BJ (cell line): ENCODE measurements around the gene SPPL2A. TPM values are rescaled to one million over a fixed set of nuclear protein-coding genes. Genes with fewer than 3 reads are reported as not detected.

Source experiments
- CTCF ChIA-PET: fragments of 350-600 bp; formaldehyde crosslinking; extraction: SDS; loops from one replicate; lab custom pipeline; 2021; ENCODE audit warnings: antibody characterized with exemption, inconsistent platforms; lab: Yijun Ruan, JAX
- POLR2A ChIA-PET: fragments of 300-600 bp; sonication (Branson Sonifier 250); formaldehyde crosslinking; extraction: SDS; loops from one replicate; lab custom pipeline; 2021; ENCODE audit warnings: antibody characterized with exemption; lab: Charles Lee
- DNase-seq: peaks from one replicate; pipeline ENCODE4 v3.0.0-alpha.2; 2011; ENCODE audit warnings: low read depth
- H3K27me3 ChIP-seq: 2 replicates; pipeline ENCODE4 v1.6.0; 2011; ENCODE audit warnings: low read length; ENCODE audit not compliant: control insufficient read depth, insufficient read depth
- H3K36me3 ChIP-seq: 2 replicates; pipeline ENCODE4 v1.5.1; 2011; ENCODE audit warnings: low read length; ENCODE audit not compliant: control insufficient read depth, insufficient read depth
- H3K4me3 ChIP-seq: 2 replicates; pipeline ENCODE4 v1.5.1; 2011; ENCODE audit warnings: low read depth, mild to moderate bottlenecking, control low read depth, low read length
- CTCF ChIP-seq: IDR thresholded peaks from 2 replicates; pipeline ENCODE4 v1.5.1; 2011; ENCODE audit warnings: low read depth, mild to moderate bottlenecking, control low read depth, inconsistent platforms, low read length, moderate library complexity; ENCODE audit not compliant: insufficient read depth
- polyA plus RNA-seq: library from polyadenylated mRNA; depleted of rRNA; stranded (reverse); fragments of >200 nt; gene quantifications from 2 replicates; pipeline ENCODE4 v1.2.3, GENCODE V29; 2011

SPPL2A gene
- polyA plus RNA-seq, 1 experiment, result 48.6 TPM

DNA sequence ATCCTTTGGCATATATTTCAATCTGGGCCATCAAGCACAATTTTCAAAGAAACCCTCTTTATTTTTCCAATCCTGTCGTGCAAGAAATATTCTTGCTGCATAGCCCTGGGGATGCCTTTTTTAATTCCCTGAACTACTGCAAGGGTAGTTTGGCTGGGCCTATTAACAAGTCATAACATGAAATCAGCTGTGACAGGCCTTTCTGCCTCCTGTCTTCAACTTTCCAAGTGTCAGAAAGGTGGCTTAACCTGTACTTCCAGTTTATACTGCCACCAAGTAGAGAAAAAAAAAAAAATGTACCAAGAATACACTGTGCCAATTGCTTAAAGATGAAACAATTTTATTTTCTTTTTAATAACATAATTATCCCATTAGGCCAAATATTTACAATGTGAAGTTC lies 32.4 kb upstream of the SPPL2A start:
- CTCF ChIA-PET, result no interaction called here
- POLR2A ChIA-PET, result no interaction called here
- no peaks in the 10 kb centered on the region for H3K36me3 ChIP-seq

GRCh38 chr15:50791486-50791885 lies 26.0 kb upstream of the SPPL2A start:
- Histone ChIP-seq H3K36me3 (no peaks in the 10 kb centered on the region), H3K27me3 (no peaks in the 10 kb centered on the region), H3K4me3 (no peak overlapping the region)
- TF ChIP-seq CTCF, result no peak
- CTCF ChIA-PET, result interaction anchor here (0.6 kb wide), 1 partner anchor 14 kb away, joined by 3 read pairs; no protein-coding TSS in a partner anchor
- POLR2A ChIA-PET, result no interaction called here
- no peak for DNase-seq

More for the DNA sequence above, 32.4 kb upstream of the SPPL2A start:
- H3K27me3 ChIP-seq, result no peaks in the 10 kb centered on the region; the same call in 1 of the 2 replicates
- DNase-seq, result no peak
- TF ChIP-seq CTCF, result no peak
- no peak overlapping the region for H3K4me3 ChIP-seq

- DNase-seq, result no peak
- no peaks in the 10 kb centered on the region for H3K27me3 ChIP-seq
- no peak for TF ChIP-seq CTCF
- no peaks in the 10 kb centered on the region for H3K36me3 ChIP-seq
- POLR2A ChIA-PET, result no interaction called here
- H3K4me3 ChIP-seq, result no peak overlapping the region
- CTCF ChIA-PET, result interaction anchor here (0.6 kb wide), 1 partner anchor 14 kb away, joined by 3 read pairs; no protein-coding TSS in a partner anchor
Observed at GRCh38 chr15:50790778-50791453, 25.4 kb upstream of the SPPL2A start.

- H3K4me3 ChIP-seq, result no peak overlapping the region
- ChIA-PET CTCF (no interaction called here), POLR2A (no interaction called here)
- H3K27me3 ChIP-seq, result no peaks in the 10 kb centered on the region
- no peak for TF ChIP-seq CTCF
- H3K36me3 ChIP-seq, result no peaks in the 10 kb centered on the region
- DNase-seq, result no peak
Observed at GRCh38 chr15:50786871-50787270, 21.4 kb upstream of the SPPL2A start.

- ChIA-PET POLR2A (no interaction called here), CTCF (no interaction called here)
- H3K4me3 ChIP-seq, result no peak overlapping the region
- H3K36me3 ChIP-seq, result no peaks in the 10 kb centered on the region
- no peak for DNase-seq
- no peak for TF ChIP-seq CTCF
- H3K27me3 ChIP-seq, result no peaks in the 10 kb centered on the region
Observed at GRCh38 chr15:50786438-50786837, 20.9 kb upstream of the SPPL2A start.
